SJSA1 (cell line): ENCODE results near the gene SLC25A12. TPM values are rescaled to one million over a fixed set of nuclear protein-coding genes. Genes with fewer than 3 reads are reported as not detected.
A peak's percentile ranks its signal among the peaks of the same experiment; 100 is the strongest.

Experiments used
- DNase-seq, 2 experiments: peaks; one replicate each; pipeline ENCODE4 v3.0.0-alpha.2; 2015 to 2020; ENCODE audit warnings: low spot score in 2 of 2, low read depth in 1 of 2
- H3K27ac ChIP-seq: fragments of 250-450 bp; sonication (Bioruptor Pico); 2 replicates; pipeline ENCODE4 v1.5.1; 2020; ENCODE audit warnings: mild to moderate bottlenecking, moderate library complexity
- H3K27me3 ChIP-seq: fragments of 250-450 bp; sonication (Bioruptor Pico); replicated peaks from 2 replicates; pipeline ENCODE4 v1.5.1; 2020; ENCODE audit warnings: mild to moderate bottlenecking, moderate library complexity
- H3K36me3 ChIP-seq: fragments of 250-450 bp; sonication (Bioruptor Pico); 2 replicates; pipeline ENCODE4 v1.5.1; 2020; ENCODE audit warnings: mild to moderate bottlenecking
- H3K4me1 ChIP-seq: fragments of 250-450 bp; sonication (Bioruptor Pico); replicated peaks from 2 replicates; pipeline ENCODE4 v1.6.1; 2021; ENCODE audit warnings: mild to moderate bottlenecking
- H3K4me3 ChIP-seq: fragments of 250-450 bp; sonication (Bioruptor Pico); 2 replicates; pipeline ENCODE4 v1.5.1; 2020; ENCODE audit warnings: mild to moderate bottlenecking
- H3K9me3 ChIP-seq: fragments of 250-450 bp; sonication (Bioruptor Pico); replicated peaks from 2 replicates; pipeline ENCODE4 v1.5.1; 2020; ENCODE audit warnings: mild to moderate bottlenecking
- total RNA-seq: library from RNA; depleted of rRNA; stranded (reverse); fragments of >200 nt; shearing (Covaris generic); gene quantifications from 2 replicates; pipeline ENCODE4 v1.2.3, GENCODE V29; 2014; rRNA removed

Gene SLC25A12, protein sequence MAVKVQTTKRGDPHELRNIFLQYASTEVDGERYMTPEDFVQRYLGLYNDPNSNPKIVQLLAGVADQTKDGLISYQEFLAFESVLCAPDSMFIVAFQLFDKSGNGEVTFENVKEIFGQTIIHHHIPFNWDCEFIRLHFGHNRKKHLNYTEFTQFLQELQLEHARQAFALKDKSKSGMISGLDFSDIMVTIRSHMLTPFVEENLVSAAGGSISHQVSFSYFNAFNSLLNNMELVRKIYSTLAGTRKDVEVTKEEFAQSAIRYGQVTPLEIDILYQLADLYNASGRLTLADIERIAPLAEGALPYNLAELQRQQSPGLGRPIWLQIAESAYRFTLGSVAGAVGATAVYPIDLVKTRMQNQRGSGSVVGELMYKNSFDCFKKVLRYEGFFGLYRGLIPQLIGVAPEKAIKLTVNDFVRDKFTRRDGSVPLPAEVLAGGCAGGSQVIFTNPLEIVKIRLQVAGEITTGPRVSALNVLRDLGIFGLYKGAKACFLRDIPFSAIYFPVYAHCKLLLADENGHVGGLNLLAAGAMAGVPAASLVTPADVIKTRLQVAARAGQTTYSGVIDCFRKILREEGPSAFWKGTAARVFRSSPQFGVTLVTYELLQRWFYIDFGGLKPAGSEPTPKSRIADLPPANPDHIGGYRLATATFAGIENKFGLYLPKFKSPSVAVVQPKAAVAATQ
- total RNA-seq = 14.3 and 21.1 TPM in 2 replicates

DNA sequence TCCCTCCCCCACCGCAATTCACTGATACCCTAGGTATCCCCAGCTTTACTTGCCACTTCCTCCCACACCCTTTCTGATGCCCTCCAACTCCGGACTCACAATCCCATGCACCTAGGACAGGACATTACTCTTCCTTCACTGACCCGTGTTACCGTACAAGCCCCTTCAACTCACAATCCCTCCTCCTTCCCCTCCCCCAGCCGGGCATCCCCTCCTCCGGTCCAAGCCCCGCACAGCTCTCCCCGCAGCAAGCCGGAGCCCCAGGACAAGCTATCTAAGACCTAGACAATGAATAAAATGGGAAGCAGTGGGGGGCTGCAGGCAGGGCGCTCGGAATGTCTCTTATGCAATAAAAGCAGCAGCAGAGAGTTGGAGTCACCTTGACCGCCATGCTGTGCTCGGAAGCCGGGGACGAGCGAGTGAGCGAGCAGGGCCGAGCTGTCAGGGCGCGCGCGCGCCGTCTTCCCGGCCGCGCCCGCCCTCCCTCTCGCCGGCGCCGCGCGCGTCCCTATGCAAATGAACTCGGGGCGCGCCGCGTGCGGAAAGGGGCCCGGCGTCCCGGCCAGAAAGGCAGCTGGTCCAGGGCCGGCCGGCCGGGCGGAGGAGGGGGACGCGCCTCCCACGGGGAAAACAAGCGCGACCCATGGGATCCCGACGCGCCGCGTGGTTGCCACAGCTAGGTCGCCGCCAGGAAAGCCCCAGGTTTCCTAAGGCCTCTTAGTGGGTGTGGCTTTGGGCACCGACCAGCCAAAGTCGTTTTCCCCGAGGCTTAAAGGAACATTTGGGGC lies at the start of gene SLC25A12:
SLC25A12 (minus strand) TSS at position 421 of the 788 bp plus-strand sequence; CDS start at position 391, 30 bp downstream.
- H3K4me3 ChIP-seq = peak within 1 kb of the TSS; percentile 62
- H3K9me3 ChIP-seq = no peaks in the 10 kb centered on the region
- no peaks in the 10 kb centered on the region for H3K27me3 ChIP-seq
- peak within 1 kb of the TSS; percentile 58 for H3K27ac ChIP-seq
- 0 out of 2 replicates have a peak, but pooled peaks cover 8% of the 10 kb centered on the region for H3K36me3 ChIP-seq
- DNase-seq = peak; percentile 74 to 86
- H3K4me1 ChIP-seq = peaks cover 10% of the 10 kb centered on the region

DNA sequence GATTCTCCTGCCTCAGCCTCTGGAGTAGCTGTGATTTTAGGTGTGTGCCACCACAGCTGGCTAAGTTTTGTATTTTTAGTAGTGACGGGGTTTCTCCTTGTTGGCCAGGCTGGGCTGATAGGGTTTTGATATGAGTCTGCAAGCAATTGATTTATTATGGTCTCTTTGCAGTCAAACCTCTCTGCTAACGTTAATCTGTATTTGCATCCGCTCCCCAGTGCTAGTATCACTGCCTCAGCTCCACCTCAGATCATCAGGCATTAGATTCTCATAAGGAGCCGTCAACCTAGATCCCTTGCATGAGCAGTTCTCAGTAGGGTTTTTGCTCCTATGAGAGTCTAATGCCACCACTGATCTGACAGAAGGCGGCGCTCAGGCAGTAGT lies 47.3 kb upstream of the SLC25A12 start:
- no peak for DNase-seq
- Histone ChIP-seq H3K27me3 (no peaks in the 10 kb centered on the region), H3K36me3 (peaks cover 10% of the 10 kb centered on the region), H3K9me3 (no peaks in the 10 kb centered on the region), H3K4me3 (no peak overlapping the region), H3K27ac (no peak overlapping the region), H3K4me1 (no peaks in the 10 kb centered on the region)

DNA sequence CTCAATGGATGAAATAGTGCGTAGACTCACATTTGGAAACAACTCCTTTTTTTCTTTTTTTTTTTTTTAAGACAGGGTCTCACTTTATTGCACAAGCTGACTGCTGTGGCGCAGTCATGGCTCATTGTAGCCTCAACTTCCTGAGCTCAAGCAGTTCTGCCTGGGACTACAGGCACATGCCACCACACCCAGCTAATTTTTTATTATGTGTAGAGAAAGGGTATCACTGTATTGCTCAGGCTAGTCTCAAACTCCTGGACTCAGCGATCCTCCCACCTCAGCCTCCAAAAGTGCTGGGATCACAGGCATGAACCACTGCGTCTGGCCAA lies 45.7 kb upstream of the SLC25A12 start:
- no peak overlapping the region for H3K4me3 ChIP-seq

DNA sequence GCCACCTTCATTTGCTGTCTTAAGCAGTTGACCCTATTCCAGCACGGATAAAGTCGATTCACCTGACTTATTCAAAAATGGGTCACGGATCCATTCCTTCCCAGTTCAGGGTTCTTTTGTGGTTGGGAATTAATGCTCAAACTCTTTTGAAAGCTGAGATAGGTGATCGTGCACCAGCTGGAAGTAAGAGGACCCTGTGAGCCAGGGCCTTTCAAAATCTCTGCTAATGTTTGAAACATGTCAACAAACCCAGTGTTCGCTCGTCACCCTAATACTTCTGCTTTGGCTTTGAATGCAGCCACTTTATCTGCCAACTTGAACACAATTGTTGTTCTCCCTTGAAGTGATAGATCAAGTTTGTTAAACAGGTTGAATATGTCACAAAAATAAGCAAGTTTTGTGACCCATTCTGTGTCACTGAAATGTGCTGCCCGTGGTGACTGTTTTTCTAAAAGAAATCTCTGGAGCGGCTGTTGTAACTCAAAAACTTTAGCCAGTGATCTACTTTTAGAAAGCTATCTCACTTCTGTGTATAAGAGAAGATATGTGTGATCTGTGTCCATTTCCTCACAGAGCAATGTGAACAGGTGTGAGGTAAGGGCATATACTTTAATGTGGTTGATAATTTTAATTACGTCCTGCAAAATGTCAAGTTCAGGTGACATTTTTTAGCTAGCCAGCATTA lies 45.2 kb upstream of the SLC25A12 start:
- Histone ChIP-seq H3K4me3 (no peak overlapping the region), H3K27ac (no peak overlapping the region), H3K9me3 (no peaks in the 10 kb centered on the region), H3K4me1 (no peaks in the 10 kb centered on the region), H3K36me3 (peaks cover 18% of the 10 kb centered on the region), H3K27me3 (no peaks in the 10 kb centered on the region)
- no peak for DNase-seq

More for the DNA sequence above, 45.7 kb upstream of the SLC25A12 start:
- no peak for DNase-seq
- H3K27ac ChIP-seq = no peak overlapping the region
- peaks cover 18% of the 10 kb centered on the region for H3K36me3 ChIP-seq
- no peaks in the 10 kb centered on the region for H3K27me3 ChIP-seq
- H3K9me3 ChIP-seq = no peaks in the 10 kb centered on the region
- H3K4me1 ChIP-seq = no peaks in the 10 kb centered on the region

DNA sequence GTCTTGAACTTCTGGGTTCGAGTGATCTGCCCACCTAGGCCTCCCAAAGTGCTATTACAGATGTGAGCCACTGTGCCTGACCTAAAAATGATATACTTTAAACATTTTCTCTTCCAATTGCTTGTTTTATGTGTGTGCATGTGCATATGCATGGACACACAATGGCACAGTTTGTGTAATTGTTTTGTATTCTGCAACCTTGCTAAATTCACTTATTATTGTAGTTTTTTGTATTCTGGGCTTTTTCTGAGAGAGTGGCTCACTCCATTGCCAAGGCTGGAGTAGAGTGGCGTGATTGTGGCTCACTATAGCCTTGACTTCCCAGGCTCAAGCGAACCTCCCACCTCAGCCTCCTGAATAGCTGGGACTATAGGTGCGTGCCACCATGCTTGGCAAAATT lies 36.3 kb upstream of the SLC25A12 start:
- Histone ChIP-seq H3K27ac (no peak overlapping the region), H3K4me3 (no peak overlapping the region), H3K9me3 (no peaks in the 10 kb centered on the region), H3K36me3 (peaks cover 39% of the 10 kb centered on the region), H3K27me3 (no peaks in the 10 kb centered on the region), H3K4me1 (no peaks in the 10 kb centered on the region)
- no peak for DNase-seq

DNA sequence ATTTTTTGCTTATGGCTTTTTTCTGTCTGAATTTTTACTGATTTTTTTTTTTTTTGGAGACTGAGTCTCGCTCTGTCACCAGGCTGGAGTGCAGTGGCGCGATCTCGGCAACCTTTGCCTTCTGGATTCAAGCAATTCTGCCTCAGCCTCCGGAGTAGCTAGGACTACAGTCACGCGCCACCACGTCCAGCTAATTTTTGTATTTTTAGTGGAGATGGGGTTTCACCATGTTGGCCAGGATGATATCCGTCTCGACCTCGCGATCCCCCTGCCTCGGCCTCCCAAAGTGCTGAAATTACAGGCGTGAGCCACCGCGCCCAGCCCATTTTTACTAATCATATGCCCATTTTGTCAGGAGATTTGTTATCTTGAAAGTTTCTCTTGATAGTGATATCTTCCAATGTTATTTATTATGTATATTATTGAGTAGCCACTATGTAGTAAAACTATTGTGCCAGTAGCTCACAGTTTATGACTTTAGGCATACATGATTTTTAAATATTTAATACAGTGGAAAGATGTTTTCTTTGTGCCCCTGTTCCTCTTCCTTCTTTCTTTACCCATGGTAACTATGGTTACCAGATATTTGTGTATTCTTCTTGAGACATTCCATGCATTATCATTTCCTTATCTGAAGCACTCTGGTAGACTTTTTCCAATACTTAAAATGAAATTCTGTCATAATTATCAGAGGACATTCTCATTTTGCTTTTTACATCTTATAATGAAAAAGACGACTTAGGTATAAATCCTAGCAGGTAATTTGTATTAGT lies 30.3 kb upstream of the SLC25A12 start:
- peaks cover 10% of the 10 kb centered on the region for H3K4me1 ChIP-seq
- H3K27ac ChIP-seq = no peak overlapping the region
- H3K9me3 ChIP-seq = no peaks in the 10 kb centered on the region
- peaks cover 46% of the 10 kb centered on the region for H3K36me3 ChIP-seq
- no peaks in the 10 kb centered on the region for H3K27me3 ChIP-seq
- H3K4me3 ChIP-seq = no peak overlapping the region
- no peak for DNase-seq

DNA sequence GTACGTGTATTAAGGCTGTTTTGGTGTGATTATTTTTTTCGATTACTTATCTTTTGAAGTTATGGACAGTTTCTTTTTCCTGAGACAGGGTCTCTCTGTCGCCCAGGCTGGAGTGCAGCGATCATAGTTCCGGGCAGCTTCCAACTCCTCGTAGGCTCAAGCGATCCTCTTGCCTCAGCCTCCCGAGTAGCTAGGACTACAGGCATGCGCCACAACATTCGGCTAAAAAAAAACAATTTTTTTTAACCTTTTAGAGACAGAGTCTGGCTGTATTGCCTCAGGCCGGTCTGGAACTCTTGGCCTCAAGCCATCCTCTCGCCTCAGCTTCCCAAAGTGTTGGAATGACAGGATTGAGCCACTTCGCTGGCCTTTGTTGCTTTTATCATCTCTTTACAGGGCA lies 29.2 kb upstream of the SLC25A12 start:
- Histone ChIP-seq H3K4me3 (peak overlapping the region; percentile 71), H3K9me3 (no peaks in the 10 kb centered on the region), H3K27me3 (no peaks in the 10 kb centered on the region), H3K27ac (peak overlapping the region; percentile 94), H3K36me3 (peaks cover 41% of the 10 kb centered on the region), H3K4me1 (peaks cover 10% of the 10 kb centered on the region)
- peak; percentile 49 to 53 for DNase-seq

DNA sequence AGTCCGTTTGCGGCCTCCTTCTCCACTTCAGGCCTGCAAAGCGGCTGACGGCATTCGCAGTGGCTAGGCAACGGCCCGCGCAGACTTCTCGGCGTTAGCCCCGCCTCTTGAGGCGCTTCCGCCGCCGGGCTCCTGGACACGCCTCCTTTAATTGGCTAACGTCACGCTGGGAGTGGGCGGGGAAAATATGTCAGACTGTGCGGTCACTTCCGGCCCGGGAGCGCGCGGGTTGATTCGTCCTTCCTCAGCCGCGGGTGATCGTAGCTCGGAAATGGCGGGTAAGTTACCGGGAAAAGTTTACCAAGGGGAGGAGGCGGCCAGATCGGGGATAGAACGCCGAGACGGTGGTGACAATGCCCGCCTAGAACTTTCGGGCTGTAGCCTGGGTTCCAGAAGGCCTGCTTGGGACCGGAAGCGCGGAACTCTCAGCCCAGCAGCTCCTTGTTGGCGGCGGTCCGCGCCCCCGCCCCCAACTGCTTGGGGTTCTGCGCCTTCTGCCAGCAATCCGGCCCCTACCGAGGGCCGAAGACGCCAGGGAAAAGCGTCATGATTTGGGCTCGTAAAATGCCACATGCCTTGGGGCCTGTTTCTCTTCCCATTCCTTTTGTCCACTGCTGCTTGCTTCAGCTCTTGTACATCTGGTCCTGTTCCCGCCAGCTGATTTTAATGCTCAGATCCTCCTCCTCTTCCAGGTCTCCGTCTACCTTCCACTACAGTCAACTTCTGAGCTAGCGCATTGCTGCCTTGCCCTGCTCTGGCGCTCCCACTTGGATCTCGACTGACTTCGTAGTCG lies 28.4 kb upstream of the SLC25A12 start, which contains the start of gene HAT1:
HAT1 (plus strand) TSS at position 232 of the 793 bp plus-strand sequence; CDS start at position 272, 40 bp downstream.
- peak within 1 kb of the TSS; percentile 94 for H3K27ac ChIP-seq
- H3K4me1 ChIP-seq = peaks cover 10% of the 10 kb centered on the region
- peak; percentile 98 for DNase-seq
- no peaks in the 10 kb centered on the region for H3K27me3 ChIP-seq
- H3K9me3 ChIP-seq = no peaks in the 10 kb centered on the region
- peaks cover 33% of the 10 kb centered on the region for H3K36me3 ChIP-seq
- peak within 1 kb of the TSS; percentile 71 for H3K4me3 ChIP-seq

DNA sequence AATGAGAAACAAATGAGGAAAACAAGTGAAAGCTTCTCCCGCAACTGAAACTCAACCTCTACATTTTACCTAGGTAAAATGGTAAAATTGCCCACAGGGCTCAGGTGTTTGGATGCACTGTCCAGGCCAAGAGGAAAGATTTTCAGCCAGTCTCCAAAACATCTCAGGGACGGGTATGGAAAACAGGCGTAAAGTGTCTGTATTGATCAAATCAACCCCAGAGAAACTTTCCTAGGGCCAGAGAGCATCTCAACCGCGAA lies 27.9 kb upstream of the SLC25A12 start:
- no peak for DNase-seq
- Histone ChIP-seq H3K36me3 (peaks cover 31% of the 10 kb centered on the region), H3K27ac (peak overlapping the region; percentile 94), H3K4me1 (peaks cover 10% of the 10 kb centered on the region), H3K9me3 (no peaks in the 10 kb centered on the region), H3K4me3 (peak overlapping the region; percentile 71), H3K27me3 (no peaks in the 10 kb centered on the region)

DNA sequence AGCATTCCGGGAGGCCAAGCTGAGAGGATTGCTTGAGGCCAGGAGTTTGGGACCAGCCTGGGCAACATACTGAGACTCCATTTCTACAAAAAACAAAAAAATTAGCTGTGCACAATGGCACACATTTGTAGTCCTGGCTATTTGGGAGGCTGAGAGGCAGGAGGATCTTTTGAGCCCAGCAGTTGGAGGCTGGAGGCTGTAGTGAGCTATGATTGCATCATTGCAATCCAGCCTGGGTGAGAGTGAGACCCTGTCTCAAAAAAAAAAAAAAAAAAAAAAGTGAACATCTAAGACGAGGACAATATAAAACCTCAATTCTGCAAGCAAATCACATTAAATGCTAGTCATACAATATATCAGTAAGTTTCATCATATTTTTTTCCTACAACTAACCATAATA lies 25.4 kb upstream of the SLC25A12 start:
- Histone ChIP-seq H3K4me3 (no peak overlapping the region), H3K36me3 (peaks cover 16% of the 10 kb centered on the region), H3K4me1 (peaks cover 10% of the 10 kb centered on the region), H3K9me3 (no peaks in the 10 kb centered on the region), H3K27ac (no peak overlapping the region), H3K27me3 (no peaks in the 10 kb centered on the region)
- no peak for DNase-seq

DNA sequence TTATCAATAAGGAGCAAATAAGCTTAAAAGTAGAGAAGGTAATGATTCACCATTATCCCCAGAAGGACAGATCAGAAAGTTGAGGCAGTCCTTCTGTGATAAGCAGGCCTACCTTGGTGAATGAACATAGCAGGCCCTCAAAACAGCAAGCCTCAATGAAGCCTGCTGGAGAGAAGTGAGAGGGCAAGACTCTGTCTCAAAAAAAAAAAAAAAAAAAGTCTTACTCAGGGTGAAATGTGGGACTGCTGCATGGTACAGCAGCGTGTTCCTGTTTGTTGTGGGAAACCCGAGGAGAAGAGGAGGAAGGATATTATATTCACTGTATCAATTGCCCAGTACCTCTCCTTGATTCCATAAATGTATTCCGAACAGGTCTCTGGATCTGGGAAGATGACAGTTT lies 19.5 kb upstream of the SLC25A12 start:
- H3K9me3 ChIP-seq = no peaks in the 10 kb centered on the region
- no peak overlapping the region for H3K4me3 ChIP-seq
- no peaks in the 10 kb centered on the region for H3K4me1 ChIP-seq
- no peaks in the 10 kb centered on the region for H3K36me3 ChIP-seq
- no peak overlapping the region for H3K27ac ChIP-seq
- no peaks in the 10 kb centered on the region for H3K27me3 ChIP-seq
- DNase-seq = no peak

DNA sequence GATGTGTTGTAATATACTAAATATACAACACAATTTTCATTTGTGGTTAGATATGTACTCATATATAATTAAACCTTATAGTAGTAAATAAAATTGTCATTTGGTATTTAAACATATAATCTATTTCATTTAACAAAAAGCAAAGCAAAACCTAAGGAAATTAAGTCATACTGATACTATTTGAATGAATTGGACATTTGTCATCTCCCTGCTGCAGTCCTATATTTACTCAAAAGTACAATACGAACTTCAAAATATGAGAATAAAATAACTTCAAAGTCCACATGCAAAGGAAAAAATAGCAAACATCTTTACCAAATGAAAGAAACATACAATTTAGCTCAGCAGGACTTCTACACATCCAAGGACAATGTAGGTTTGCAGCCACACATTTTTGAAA lies 16.4 kb upstream of the SLC25A12 start:
- Histone ChIP-seq H3K4me3 (no peak overlapping the region), H3K27ac (no peak overlapping the region), H3K4me1 (no peaks in the 10 kb centered on the region), H3K36me3 (no peaks in the 10 kb centered on the region), H3K27me3 (no peaks in the 10 kb centered on the region), H3K9me3 (no peaks in the 10 kb centered on the region)
- no peak for DNase-seq
